H9 (cell line): ENCODE results near the gene C15orf61. TPM values are rescaled to one million over a fixed set of nuclear protein-coding genes. Genes with fewer than 3 reads are reported as not detected.

Experiments
- DNase-seq: peaks from one replicate; pipeline ENCODE4 v3.0.0-alpha.2; 2017
- H2AFZ ChIP-seq: one replicate; pipeline ENCODE4 v1.6.1; 2013; ENCODE audit warnings: mild to moderate bottlenecking, low read length, control low read depth, moderate library complexity
- H2AK5ac ChIP-seq: 2 replicates; pipeline ENCODE4 v1.6.1; 2013; ENCODE audit warnings: low read length, control low read depth, mixed read lengths; ENCODE audit not compliant: insufficient read length
- H2BK120ac ChIP-seq: one replicate; pipeline ENCODE4 v1.6.1; 2013; ENCODE audit warnings: low read depth, mild to moderate bottlenecking, low read length, control low read depth, inconsistent platforms; ENCODE audit not compliant: poor library complexity, severe bottlenecking
- H2BK12ac ChIP-seq: 2 replicates; pipeline ENCODE4 v1.6.1; 2013; ENCODE audit warnings: low read length, control low read depth, mixed read lengths, low read depth; ENCODE audit not compliant: insufficient read length
- H2BK15ac ChIP-seq: 2 replicates; pipeline ENCODE4 v1.6.1; 2013; ENCODE audit warnings: low read depth, low read length, control low read depth
- H2BK20ac ChIP-seq: one replicate; pipeline ENCODE4 v1.6.1; 2013; ENCODE audit warnings: low read depth, mild to moderate bottlenecking, low read length, control low read depth, inconsistent platforms; ENCODE audit not compliant: poor library complexity, severe bottlenecking
- H2BK5ac ChIP-seq: 2 replicates; pipeline ENCODE4 v1.6.1; 2013; ENCODE audit warnings: low read length, control low read depth, mixed read lengths; ENCODE audit not compliant: insufficient read length
- H3K14ac ChIP-seq: 2 replicates; pipeline ENCODE4 v1.6.1; 2013; ENCODE audit warnings: low read length, control low read depth; ENCODE audit not compliant: insufficient read depth
- H3K18ac ChIP-seq: 2 replicates; pipeline ENCODE4 v1.6.1; 2013; ENCODE audit warnings: low read depth, mild to moderate bottlenecking, mixed read lengths, low read length, control low read depth; ENCODE audit not compliant: insufficient read length
- H3K23ac ChIP-seq: 2 replicates; pipeline ENCODE4 v1.6.1; 2013; ENCODE audit warnings: low read length, control low read depth, mixed read lengths, low read depth; ENCODE audit not compliant: insufficient read length
- H3K23me2 ChIP-seq: 2 replicates; pipeline ENCODE4 v1.6.1; 2013; ENCODE audit warnings: low read depth, mild to moderate bottlenecking, mixed read lengths, low read length, control low read depth; ENCODE audit not compliant: insufficient read length, poor library complexity, severe bottlenecking
- H3K27ac ChIP-seq: 2 replicates; pipeline ENCODE4 v1.5.1; 2013; ENCODE audit warnings: low read length, control low read depth, mixed read lengths, low read depth; ENCODE audit not compliant: insufficient read length
- H3K27me3 ChIP-seq: 2 replicates; pipeline ENCODE4 v1.6.1; 2013; ENCODE audit warnings: low read length, control low read depth, inconsistent platforms; ENCODE audit not compliant: insufficient read depth
- H3K4ac ChIP-seq: 2 replicates; pipeline ENCODE4 v1.6.1; 2013; ENCODE audit warnings: low read depth, mild to moderate bottlenecking, control low read depth, inconsistent platforms, low read length, moderate library complexity
- H3K4me1 ChIP-seq: 2 replicates; pipeline ENCODE4 v1.6.1; 2013; ENCODE audit warnings: low read length, control low read depth, inconsistent platforms; ENCODE audit not compliant: insufficient read depth
- H3K4me2 ChIP-seq: 2 replicates; pipeline ENCODE4 v1.6.1; 2013; ENCODE audit warnings: low read length, control low read depth, mixed read lengths; ENCODE audit not compliant: insufficient read length, insufficient read depth
- H3K56ac ChIP-seq: 2 replicates; pipeline ENCODE4 v1.6.1; 2013; ENCODE audit warnings: low read depth, mild to moderate bottlenecking, mixed read lengths, low read length, control low read depth; ENCODE audit not compliant: insufficient read length
- H3K79me1 ChIP-seq: 2 replicates; pipeline ENCODE4 v1.6.1; 2013; ENCODE audit warnings: low read depth, mild to moderate bottlenecking, moderate library complexity, low read length, control low read depth, inconsistent platforms; ENCODE audit not compliant: insufficient read depth, poor library complexity, severe bottlenecking
- H3K79me2 ChIP-seq: 2 replicates; pipeline ENCODE4 v1.6.1; 2013; ENCODE audit warnings: low read length, control low read depth, inconsistent platforms; ENCODE audit not compliant: insufficient read depth
- H3K9ac ChIP-seq: 2 replicates; pipeline ENCODE4 v1.6.1; 2013; ENCODE audit warnings: low read length, control low read depth, mixed read lengths; ENCODE audit not compliant: insufficient read length; ENCODE audit errors: extremely low read depth
- H3K9me3 ChIP-seq: one replicate; pipeline ENCODE4 v1.6.1; 2013; ENCODE audit warnings: low read depth, low read length, inconsistent platforms; ENCODE audit not compliant: control insufficient read depth
- H3T11ph ChIP-seq: one replicate; pipeline ENCODE4 v1.6.1; 2013; ENCODE audit warnings: mild to moderate bottlenecking, low read length, control low read depth, inconsistent platforms
- H4K20me1 ChIP-seq: one replicate; pipeline ENCODE4 v1.6.1; 2013; ENCODE audit not compliant: control insufficient read depth, insufficient read length, insufficient read depth
- H4K5ac ChIP-seq: 2 replicates; pipeline ENCODE4 v1.6.1; 2013; ENCODE audit warnings: low read depth, mild to moderate bottlenecking, mixed read lengths, low read length, control low read depth; ENCODE audit not compliant: insufficient read length
- H4K8ac ChIP-seq: replicated peaks from 2 replicates; pipeline ENCODE4 v1.6.1; 2013; ENCODE audit warnings: low read length, control low read depth, mixed read lengths, low read depth; ENCODE audit not compliant: insufficient read length
- H4K91ac ChIP-seq: 2 replicates; pipeline ENCODE4 v1.6.1; 2013; ENCODE audit warnings: low read depth, mild to moderate bottlenecking, moderate library complexity, mixed read lengths, low read length, control low read depth; ENCODE audit not compliant: insufficient read length
- H3K27ac Mint-ChIP-seq, 3 experiments: 2 replicates in 2 of 3; 3 replicates in 1 of 3; pipeline ENCODE4 v1.8.0; 2020 to 2021; ENCODE audit warnings: mixed read lengths in 3 of 3, mild to moderate bottlenecking in 1 of 3, moderate library complexity in 1 of 3
- H3K27me3 Mint-ChIP-seq: 2 replicates; pipeline ENCODE4 v1.8.0; 2021; ENCODE audit warnings: low read depth, mild to moderate bottlenecking, moderate library complexity, mixed read lengths
- H3K36me3 Mint-ChIP-seq, 3 experiments: 2 replicates in 2 of 3; 3 replicates in 1 of 3; pipeline ENCODE4 v1.8.0; 2020 to 2021; ENCODE audit warnings: low read depth in 3 of 3, mixed read lengths in 3 of 3; ENCODE audit not compliant: insufficient read depth in 1 of 3
- H3K4me1 Mint-ChIP-seq, 2 experiments: 2 replicates each; pipeline ENCODE4 v1.8.0; 2020; ENCODE audit warnings: mixed read lengths in 2 of 2
- H3K4me3 Mint-ChIP-seq, 2 experiments: 2 replicates in 1 of 2; 3 replicates in 1 of 2; pipeline ENCODE4 v1.8.0; 2020 to 2021; ENCODE audit warnings: mild to moderate bottlenecking in 2 of 2, mixed read lengths in 2 of 2, moderate library complexity in 1 of 2
- H3K9me3 Mint-ChIP-seq, 2 experiments: 2 replicates in 1 of 2; 3 replicates in 1 of 2; pipeline ENCODE4 v1.8.0; 2020; ENCODE audit warnings: mild to moderate bottlenecking in 2 of 2, mixed read lengths in 2 of 2, moderate library complexity in 1 of 2
- CTCF ChIP-seq: fragments of 200-600 bp; sonication (generic); conservative IDR thresholded peaks from 3 replicates; pipeline ENCODE4 v1.8.0; 2021; ENCODE audit warnings: antibody characterized with exemption, mild to moderate bottlenecking
- WGBS: extraction: QIAGEN DNeasy Blood & Tissue Kit; methylation state at CpG from one replicate; pipeline ENCODE4 v1.1.7; 2013; ENCODE audit warnings: missing lambda C conversion rate, low lambda C conversion rate, mixed read lengths; ENCODE audit not compliant: insufficient read length; ENCODE audit errors: extremely low coverage; 5-methylcytosine and 5-hydroxymethylcytosine counted together
- total RNA-seq: library from RNA; stranded (reverse); gene quantifications from 2 replicates; pipeline ENCODE4 v1.2.1, GENCODE V29; 2021

The C15orf61 gene
- total RNA-seq, 1 experiment from 2014 or later, result 2.6 TPM

DNA sequence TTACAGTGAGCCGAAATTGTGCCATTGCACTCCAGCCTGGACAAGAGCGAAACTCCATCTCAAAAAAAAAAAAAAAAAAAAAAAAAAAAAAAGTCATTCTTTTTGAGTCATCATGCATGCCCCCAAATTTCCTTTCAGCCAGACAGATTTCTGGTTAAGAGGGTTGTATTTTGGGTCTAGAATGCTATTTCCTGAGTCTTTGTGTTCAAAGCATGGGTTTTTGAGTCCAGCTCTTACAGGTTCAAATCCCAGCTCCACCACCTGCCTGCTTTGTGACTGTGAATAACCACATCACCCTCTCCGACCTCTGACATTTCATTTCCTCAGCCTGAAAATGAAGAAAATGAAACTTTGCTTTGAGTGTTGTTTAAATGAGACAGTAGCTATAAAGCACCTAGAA is 9.3 kb upstream of the C15orf61 start:
- no peak overlapping the region for H2AFZ ChIP-seq
- no peak overlapping the region for H2BK12ac ChIP-seq
- H2BK20ac ChIP-seq, result no peak overlapping the region
- no peak overlapping the region for H2BK5ac ChIP-seq
- Mint-ChIP-seq H3K4me3 (no peak overlapping the region), H3K9me3 (no peaks in the 10 kb centered on the region), H3K27me3 (no peaks in the 10 kb centered on the region), H3K27ac (no peak overlapping the region), H3K36me3 (peaks cover 0 to 14% (median 0%) of the 10 kb centered on the region in 3 experiments; a peak in 2 of 7 replicates), H3K4me1 (no peaks in the 10 kb centered on the region)
- no peak for TF ChIP-seq CTCF
- no CpG with 5 or more reads among the region's 3 CpGs for WGBS
- H3K27me3 ChIP-seq, result no peaks in the 10 kb centered on the region
- no peak overlapping the region for H3K56ac ChIP-seq
- H3K9me3 ChIP-seq, result no peaks in the 10 kb centered on the region
- no peak overlapping the region for H2BK15ac ChIP-seq
- H3K27ac ChIP-seq, result no peak overlapping the region
- H3K4ac ChIP-seq, result no peak overlapping the region
- H3K18ac ChIP-seq, result no peak overlapping the region
- H3T11ph ChIP-seq, result no peak overlapping the region
- no peaks in the 10 kb centered on the region for H3K23me2 ChIP-seq
- no peaks in the 10 kb centered on the region; the same call in 1 of the 2 replicates for H3K4me1 ChIP-seq
- no peaks in the 10 kb centered on the region for H4K20me1 ChIP-seq
- H4K5ac ChIP-seq, result no peak overlapping the region
- no peak overlapping the region for H3K23ac ChIP-seq
- H3K14ac ChIP-seq, result no peak overlapping the region
- H3K79me2 ChIP-seq, result no peaks in the 10 kb centered on the region
- no peak overlapping the region for H3K4me2 ChIP-seq
- H3K9ac ChIP-seq, result no peak overlapping the region
- no peak overlapping the region for H4K91ac ChIP-seq
- H4K8ac ChIP-seq, result no peak overlapping the region
- H3K79me1 ChIP-seq, result no peaks in the 10 kb centered on the region
- H2BK120ac ChIP-seq, result no peak overlapping the region
- no peak overlapping the region for H2AK5ac ChIP-seq
- no peak for DNase-seq
